ENCODE results near the gene SETD1A. TPM values are rescaled to one million over a fixed set of nuclear protein-coding genes. Genes with fewer than 3 reads are reported as not detected.

SETD1A gene
- total and polyA plus RNA-seq, 9 of the 15 experiments (the other 6 are each of a cell fraction or from before 2014, with no cell fraction given), result 0.08 to 36.0 (median 4.2) TPM

DNA sequence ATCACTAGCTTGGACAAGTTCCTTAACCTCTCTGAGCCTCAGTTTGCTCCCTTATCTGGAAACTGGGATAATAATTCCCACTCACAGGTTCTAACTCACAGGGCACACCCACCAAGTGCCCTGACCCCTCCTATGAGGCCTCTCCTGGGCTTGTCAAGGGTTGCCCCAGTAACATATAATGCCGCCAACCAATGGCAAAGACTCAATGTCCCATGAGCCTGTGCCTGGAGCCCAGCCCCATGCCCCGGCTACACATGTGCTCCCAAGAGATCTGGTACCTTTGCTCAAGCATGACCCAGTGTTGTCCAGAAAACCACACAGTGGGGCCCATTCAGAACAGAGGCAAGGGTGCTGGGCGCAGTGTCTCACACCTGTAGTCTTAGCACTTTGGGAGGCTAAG, 42.7 kb upstream of the SETD1A start:
- Histone ChIP-seq H3K79me2 (ENCODE audit: control insufficient read depth, insufficient read depth, low read length) (no peaks in the 10 kb centered on the region), H3K9me3 (replicated peaks; ENCODE audit: control insufficient read depth, insufficient read depth, low read depth, low read length) (no peaks in the 10 kb centered on the region), H3K4me3 (no peak overlapping the region), H4K20me1 (replicated peaks; ENCODE audit: control insufficient read depth, insufficient read depth, low read length) (no peaks in the 10 kb centered on the region), H3K27me3 (ENCODE audit: control insufficient read depth in 2 of 2, insufficient read depth in 2 of 2, low read length in 2 of 2) (no peaks in the 10 kb centered on the region), H3K4me2 (ENCODE audit: insufficient read depth, low read length) (no peak overlapping the region), H3K9me1 (ENCODE audit: control insufficient read depth, insufficient read depth, low read length) (no peaks in the 10 kb centered on the region), H3K9ac (ENCODE audit: insufficient read depth in 1 of 2, low read depth in 2 of 2, low read length in 2 of 2) (no peak overlapping the region), H2AFZ (ENCODE audit: low read depth, low read length) (no peak overlapping the region), H3K4me1 (replicated peaks in 1 of 2; ENCODE audit: control insufficient read depth in 2 of 2, insufficient read depth in 2 of 2, low read length in 2 of 2) (peaks cover 0 to 7% of the 10 kb centered on the region in 2 experiments; a peak in 2 of 5 replicates), H3K27ac (ENCODE audit: extremely low read depth, low read depth, low read length) (no peak overlapping the region), H3K36me3 (ENCODE audit: control insufficient read depth, insufficient read depth, low read length) (no peaks in the 10 kb centered on the region)
- in situ Hi-C loops (cut with MboI), result no loop called here
- POLR2A ChIA-PET, result interaction anchor here (0.8 to 2.0 kb wide), 2 partner anchors 70 to 110 kb away, joined by 3 to 4 read pairs; no protein-coding TSS in a partner anchor
- TF ChIP-seq, protein P1, sequence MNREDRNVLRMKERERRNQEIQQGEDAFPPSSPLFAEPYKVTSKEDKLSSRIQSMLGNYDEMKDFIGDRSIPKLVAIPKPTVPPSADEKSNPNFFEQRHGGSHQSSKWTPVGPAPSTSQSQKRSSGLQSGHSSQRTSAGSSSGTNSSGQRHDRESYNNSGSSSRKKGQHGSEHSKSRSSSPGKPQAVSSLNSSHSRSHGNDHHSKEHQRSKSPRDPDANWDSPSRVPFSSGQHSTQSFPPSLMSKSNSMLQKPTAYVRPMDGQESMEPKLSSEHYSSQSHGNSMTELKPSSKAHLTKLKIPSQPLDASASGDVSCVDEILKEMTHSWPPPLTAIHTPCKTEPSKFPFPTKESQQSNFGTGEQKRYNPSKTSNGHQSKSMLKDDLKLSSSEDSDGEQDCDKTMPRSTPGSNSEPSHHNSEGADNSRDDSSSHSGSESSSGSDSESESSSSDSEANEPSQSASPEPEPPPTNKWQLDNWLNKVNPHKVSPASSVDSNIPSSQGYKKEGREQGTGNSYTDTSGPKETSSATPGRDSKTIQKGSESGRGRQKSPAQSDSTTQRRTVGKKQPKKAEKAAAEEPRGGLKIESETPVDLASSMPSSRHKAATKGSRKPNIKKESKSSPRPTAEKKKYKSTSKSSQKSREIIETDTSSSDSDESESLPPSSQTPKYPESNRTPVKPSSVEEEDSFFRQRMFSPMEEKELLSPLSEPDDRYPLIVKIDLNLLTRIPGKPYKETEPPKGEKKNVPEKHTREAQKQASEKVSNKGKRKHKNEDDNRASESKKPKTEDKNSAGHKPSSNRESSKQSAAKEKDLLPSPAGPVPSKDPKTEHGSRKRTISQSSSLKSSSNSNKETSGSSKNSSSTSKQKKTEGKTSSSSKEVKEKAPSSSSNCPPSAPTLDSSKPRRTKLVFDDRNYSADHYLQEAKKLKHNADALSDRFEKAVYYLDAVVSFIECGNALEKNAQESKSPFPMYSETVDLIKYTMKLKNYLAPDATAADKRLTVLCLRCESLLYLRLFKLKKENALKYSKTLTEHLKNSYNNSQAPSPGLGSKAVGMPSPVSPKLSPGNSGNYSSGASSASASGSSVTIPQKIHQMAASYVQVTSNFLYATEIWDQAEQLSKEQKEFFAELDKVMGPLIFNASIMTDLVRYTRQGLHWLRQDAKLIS (CRISPR knock-in tag; IDR thresholded peaks at IDR 0.05), result no peak
- no peak for TF ChIP-seq EWSR1 (IDR thresholded peaks at IDR 0.05; ENCODE audit: borderline replicate concordance, low read depth, partially characterized antibody)
- TF ChIP-seq RNF2 (IDR thresholded peaks at IDR 0.05), result no peak
- TF ChIP-seq ZNF561 (CRISPR knock-in tag; conservative IDR thresholded peaks at IDR 0.05), result no peak
- TF ChIP-seq, protein P2, sequence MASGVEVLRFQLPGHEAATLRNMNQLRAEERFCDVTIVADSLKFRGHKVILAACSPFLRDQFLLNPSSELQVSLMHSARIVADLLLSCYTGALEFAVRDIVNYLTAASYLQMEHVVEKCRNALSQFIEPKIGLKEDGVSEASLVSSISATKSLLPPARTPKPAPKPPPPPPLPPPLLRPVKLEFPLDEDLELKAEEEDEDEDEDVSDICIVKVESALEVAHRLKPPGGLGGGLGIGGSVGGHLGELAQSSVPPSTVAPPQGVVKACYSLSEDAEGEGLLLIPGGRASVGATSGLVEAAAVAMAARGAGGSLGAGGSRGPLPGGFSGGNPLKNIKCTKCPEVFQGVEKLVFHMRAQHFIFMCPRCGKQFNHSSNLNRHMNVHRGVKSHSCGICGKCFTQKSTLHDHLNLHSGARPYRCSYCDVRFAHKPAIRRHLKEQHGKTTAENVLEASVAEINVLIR (CRISPR knock-in tag; IDR thresholded peaks at IDR 0.05), result no peak
- FAIRE-seq, result no peak
- intact Hi-C loops (cut with micrococcal nuclease), result no loop called here
- WGBS (ENCODE audit: insufficient coverage, low coverage, missing lambda C conversion rate), result 85% methylated on average over 3 of the region's 3 CpGs
- no peak for DNase-seq (ENCODE audit: extremely low read depth in 1 of 4, low spot score in 3 of 4)
- no peak for ATAC-seq
- CTCF ChIA-PET (ENCODE audit: low intra/inter-chr PET ratio), result no interaction called here
- BruUV-seq (replicated peaks), result no TSS peak
